ENCODE data around the gene INPP5D.

INPP5D gene

GRCh38 chr2:233168445-233168844 is 108.3 kb downstream of the INPP5D start:
- H3K4me1 ChIP-seq: no peaks in the 10 kb centered on the region
- TF ChIP-seq CTCF (IDR thresholded peaks at IDR 0.05; ENCODE audit: low read depth, low read length): no peak
- no peak overlapping the region for H3K4me3 ChIP-seq (ENCODE audit: low read depth, low read length)
- H3K9me3 ChIP-seq: no peaks in the 10 kb centered on the region
- H3K27me3 ChIP-seq: no peaks in the 10 kb centered on the region
- no peaks in the 10 kb centered on the region for H3K36me3 ChIP-seq
- no peak for DNase-seq

- Histone ChIP-seq H3K4me1 (no peaks in the 10 kb centered on the region), H3K9me3 (no peaks in the 10 kb centered on the region), H3K36me3 (no peaks in the 10 kb centered on the region), H3K27me3 (no peaks in the 10 kb centered on the region), H3K4me3 (ENCODE audit: low read depth, low read length) (no peak overlapping the region)
- TF ChIP-seq CTCF (IDR thresholded peaks at IDR 0.05; ENCODE audit: low read depth, low read length): no peak
- DNase-seq: no peak
Measured at GRCh38 chr2:233168919-233169318, 108.8 kb downstream of the INPP5D start.

- Histone ChIP-seq H3K4me3 (ENCODE audit: low read depth, low read length) (no peak overlapping the region), H3K27me3 (no peaks in the 10 kb centered on the region), H3K36me3 (no peaks in the 10 kb centered on the region), H3K4me1 (no peaks in the 10 kb centered on the region), H3K9me3 (no peaks in the 10 kb centered on the region)
- TF ChIP-seq CTCF (IDR thresholded peaks at IDR 0.05; ENCODE audit: low read depth, low read length): no peak
- DNase-seq: no peak
Measured at GRCh38 chr2:233171344-233171743, 111.2 kb downstream of the INPP5D start.

GRCh38 chr2:233173115-233173514 is 113.0 kb downstream of the INPP5D start:
- Histone ChIP-seq H3K4me1 (no peaks in the 10 kb centered on the region), H3K4me3 (ENCODE audit: low read depth, low read length) (no peak overlapping the region), H3K36me3 (no peaks in the 10 kb centered on the region), H3K9me3 (no peaks in the 10 kb centered on the region), H3K27me3 (no peaks in the 10 kb centered on the region)
- no peak for TF ChIP-seq CTCF (IDR thresholded peaks at IDR 0.05; ENCODE audit: low read depth, low read length)
- no peak for DNase-seq

- Histone ChIP-seq H3K9me3 (no peaks in the 10 kb centered on the region), H3K4me3 (ENCODE audit: low read depth, low read length) (no peak overlapping the region), H3K27me3 (no peaks in the 10 kb centered on the region), H3K36me3 (no peaks in the 10 kb centered on the region), H3K4me1 (no peaks in the 10 kb centered on the region)
- no peak for DNase-seq
- no peak for TF ChIP-seq CTCF (IDR thresholded peaks at IDR 0.05; ENCODE audit: low read depth, low read length)
Measured at GRCh38 chr2:233174137-233174536, 114.0 kb downstream of the INPP5D start.

- Histone ChIP-seq H3K36me3 (no peaks in the 10 kb centered on the region), H3K4me1 (no peaks in the 10 kb centered on the region), H3K27me3 (peaks cover 4% of the 10 kb centered on the region; the same call in 1 of the 2 replicates), H3K9me3 (no peaks in the 10 kb centered on the region), H3K4me3 (ENCODE audit: low read depth, low read length) (no peak overlapping the region)
- no peak for DNase-seq
- TF ChIP-seq CTCF (IDR thresholded peaks at IDR 0.05; ENCODE audit: low read depth, low read length): no peak
Measured at GRCh38 chr2:233178994-233179847, 119.1 kb downstream of the INPP5D start.

Data from BE2C (cell line).